GM12878 (cell line): Measurements from ENCODE around the gene CNTN2. TPM values are rescaled to one million over a fixed set of nuclear protein-coding genes. Genes with fewer than 3 reads are reported as not detected.

Experiments
- ATAC-seq: fragments of 200-7000 bp; cut with Tn5 transposase; 3 replicates; pipeline ENCODE4 v1.9.1; 2020; ENCODE audit warnings: mild to moderate bottlenecking, moderate library complexity
- BruUV-seq: library from RNA; stranded (reverse); fragments of 400-500 nt; replicated peaks from 2 replicates; lab custom pipeline; 2021; lab: Mats Ljungman, UMichigan
- CTCF ChIA-PET: fragments of 300-600 bp; sonication (Branson Sonifier 250); formaldehyde crosslinking; extraction: SDS; loops from one replicate; lab custom pipeline; 2021; ENCODE audit warnings: inconsistent platforms; lab: Yijun Ruan, JAX
- POLR2A ChIA-PET: fragments of 350-600 bp; formaldehyde crosslinking; extraction: SDS; loops from one replicate; lab custom pipeline; 2021; ENCODE audit warnings: inconsistent platforms; lab: Charles Lee
- RAD21 ChIA-PET: fragments of 300-600 bp; sonication (Branson Sonifier 250); formaldehyde crosslinking; loops from one replicate; lab custom pipeline; 2023; ENCODE audit warnings: antibody characterized with exemption; ENCODE audit not compliant: unreplicated experiment; lab: Charles Lee
- SMC1A ChIA-PET: fragments of 300-600 bp; sonication (Branson Sonifier 250); formaldehyde crosslinking; loops from one replicate; lab custom pipeline; 2023; ENCODE audit not compliant: unreplicated experiment, uncharacterized antibody; lab: Charles Lee
- DNase-seq: peaks from one replicate; pipeline ENCODE4 v3.0.0-alpha.2; 2011; ENCODE audit warnings: low read depth, low spot score
- FAIRE-seq: peaks from 3 replicates; lab custom pipeline; 2011; peaks lifted over from hg19 to GRCh38; lab: Jason Lieb, UNC
- H2AFZ ChIP-seq: 2 replicates; pipeline ENCODE4 v1.6.0; 2011; ENCODE audit warnings: low read depth, low read length, control low read depth; ENCODE audit not compliant: control insufficient read depth
- H3K27ac ChIP-seq: 2 replicates; pipeline ENCODE4 v1.5.1; 2011; ENCODE audit warnings: control low read depth; ENCODE audit not compliant: control insufficient read depth, insufficient read depth
- H3K27me3 ChIP-seq, 2 experiments: replicated peaks in 1 of 2; 2 replicates each; pipeline versions ENCODE4 v1.6.0 to v1.6.1; 2011; ENCODE audit warnings: low read length in 1 of 2; ENCODE audit not compliant: control insufficient read depth in 2 of 2, insufficient read depth in 2 of 2
- H3K36me3 ChIP-seq, 2 experiments: 2 replicates each; pipeline ENCODE4 v1.5.1; 2011; ENCODE audit warnings: low read length in 1 of 2; ENCODE audit not compliant: control insufficient read depth in 2 of 2, insufficient read depth in 2 of 2
- H3K4me1 ChIP-seq: 2 replicates; pipeline ENCODE4 v1.6.1; 2011; ENCODE audit warnings: mild to moderate bottlenecking, low read length, moderate library complexity, mixed read lengths; ENCODE audit not compliant: control insufficient read depth, insufficient read depth
- H3K4me2 ChIP-seq: 2 replicates; pipeline ENCODE4 v1.6.0; 2011; ENCODE audit warnings: control low read depth; ENCODE audit not compliant: control insufficient read depth, insufficient read depth
- H3K4me3 ChIP-seq: fragments of 200-600 bp; sonication (generic); 2 replicates; pipeline ENCODE4 v1.5.1; 2016
- H3K79me2 ChIP-seq: 2 replicates; pipeline ENCODE4 v1.6.0; 2011; ENCODE audit warnings: low read length; ENCODE audit not compliant: control insufficient read depth, insufficient read depth
- H3K9ac ChIP-seq: 2 replicates; pipeline ENCODE4 v1.8.0; 2011; ENCODE audit warnings: low read length, control low read depth, mixed read lengths; ENCODE audit not compliant: control insufficient read depth, insufficient read depth
- H3K9me3 ChIP-seq: replicated peaks from 3 replicates; pipeline ENCODE4 v1.5.1; 2011; ENCODE audit warnings: mild to moderate bottlenecking, low read length; ENCODE audit not compliant: control insufficient read depth, insufficient read depth
- H4K20me1 ChIP-seq: 2 replicates; pipeline ENCODE4 v1.6.0; 2011; ENCODE audit not compliant: control insufficient read depth, insufficient read depth
- EGR1 ChIP-seq, 2 experiments: IDR thresholded peaks; 1 replicate in 1 of 2; 2 replicates in 1 of 2; pipeline ENCODE4 v1.6.1; 2011 to 2012; ENCODE audit warnings: low read depth in 2 of 2, low read length in 2 of 2, borderline replicate concordance in 1 of 2, mild to moderate bottlenecking in 1 of 2, moderate library complexity in 1 of 2
- FOXK2 ChIP-seq: fragments of 450-650 bp; IDR thresholded peaks from 2 replicates; pipeline ENCODE4 v1.6.1; 2017; ENCODE audit warnings: mild to moderate bottlenecking, moderate library complexity
- JUND ChIP-seq: IDR thresholded peaks from 2 replicates; pipeline ENCODE4 v1.6.1; 2012; ENCODE audit warnings: low read depth, mild to moderate bottlenecking, low read length, improper control_type of control experiment, moderate library complexity
- NFYA ChIP-seq: IDR thresholded peaks from 2 replicates; pipeline ENCODE4 v1.6.1; 2011; ENCODE audit warnings: low read depth, mild to moderate bottlenecking, low read length, improper control_type of control experiment, borderline replicate concordance
- RAD51 ChIP-seq: fragments of 450-650 bp; IDR thresholded peaks from 2 replicates; pipeline ENCODE4 v1.6.1; 2016; ENCODE audit warnings: moderate library complexity, mild to moderate bottlenecking, inconsistent platforms
- SIN3A ChIP-seq: IDR thresholded peaks from 2 replicates; pipeline ENCODE4 v1.6.1; 2012; ENCODE audit warnings: low read depth, low read length, improper control_type of control experiment
- SP1 ChIP-seq: IDR thresholded peaks from one replicate; pipeline ENCODE4 v1.6.1; 2011; ENCODE audit warnings: low read depth, low read length
- WGBS: methylation state at CpG from one replicate; pipeline ENCODE4 v1.1.6; 2016; ENCODE audit warnings: low lambda C conversion rate; ENCODE audit not compliant: insufficient replicate concordance, insufficient coverage; ENCODE audit errors: missing lambda C conversion rate; 5-methylcytosine and 5-hydroxymethylcytosine counted together
- in situ Hi-C: fragments of 300-500 bp; cut with MboI; formaldehyde crosslinking; loops from 9 replicates; pipeline ENCODE4 v1.14.3; 2018; ENCODE audit warnings: mixed read lengths
- intact Hi-C: fragments of 100-400 bp; cut with micrococcal nuclease; formaldehyde crosslinking; loops from one replicate; pipeline ENCODE4 v1.14.2; 2022; ENCODE audit not compliant: unreplicated experiment
- polyA plus RNA-seq, 11 experiments: library from polyadenylated mRNA; depleted of rRNA in 4 of 11; unstranded in 6 of 11; stranded (reverse) in 5 of 11; fragments of >200 nt; fragmentation: Nextera tagmentation in 4 of 11; fragmentation: Illumina TruSeq in 1 of 11; extraction: Ambion mirVana in 4 of 11; extraction: Trizol in 1 of 11; gene quantifications; 1 replicate in 1 of 11; 2 replicates in 10 of 11; pipeline versions ENCODE4 v1.2.1 to v1.2.3, GENCODE V29; 2011 to 2016; ENCODE audit warnings: inconsistent platforms in 2 of 11, missing spikeins in 2 of 11, low read depth in 1 of 11
- total RNA-seq, 4 experiments: library from RNA; depleted of rRNA in 3 of 4; stranded (reverse); fragments of >200 nt in 3 of 4; fragmentation: Illumina TruSeq in 1 of 4; extraction: Trizol in 1 of 4; gene quantifications; 2 replicates each; pipeline versions ENCODE4 v1.2.1 to v1.2.3, GENCODE V29; 2013 to 2021
- TF ChIP-seq, protein P1 (sequence below): IDR thresholded peaks from 2 replicates; pipeline ENCODE4 v1.6.1; 2011; ENCODE audit warnings: low read depth, low read length, improper control_type of control experiment, borderline replicate concordance

Gene CNTN2
- total and polyA plus RNA-seq, 10 of the 15 experiments (the other 5 are each of a cell fraction or from before 2014, with no cell fraction given) = 0.03 TPM; not detected in 9

DNA sequence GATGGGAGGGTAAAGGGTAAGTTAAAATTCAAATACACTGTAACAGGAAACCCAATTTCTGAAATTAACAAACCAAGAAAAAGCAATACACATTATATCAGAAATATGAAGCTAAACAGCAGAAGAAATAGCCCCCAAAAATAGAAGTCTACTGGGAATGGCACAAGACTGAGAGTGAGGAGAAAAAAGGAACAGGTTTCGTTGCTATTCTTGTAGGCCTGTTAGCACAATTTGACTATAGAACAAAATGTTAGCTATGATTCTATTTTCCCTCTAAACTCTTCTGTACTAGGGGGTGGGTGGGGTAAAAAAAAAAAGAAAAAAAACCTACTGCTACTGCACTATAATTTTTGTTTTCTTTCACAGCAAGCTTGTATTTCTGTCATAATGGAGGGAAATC lies 66.3 kb downstream of the CNTN2 start (continued):
- TF ChIP-seq EGR1 (IDR thresholded peaks at IDR 0.05; ENCODE audit: borderline replicate concordance in 1 of 2, low read depth in 2 of 2, low read length in 2 of 2) = no peak
- TF ChIP-seq FOXK2 = no peak
- TF ChIP-seq RAD51 = no peak
- TF ChIP-seq, all 136 proteins: peak for 0

DNA sequence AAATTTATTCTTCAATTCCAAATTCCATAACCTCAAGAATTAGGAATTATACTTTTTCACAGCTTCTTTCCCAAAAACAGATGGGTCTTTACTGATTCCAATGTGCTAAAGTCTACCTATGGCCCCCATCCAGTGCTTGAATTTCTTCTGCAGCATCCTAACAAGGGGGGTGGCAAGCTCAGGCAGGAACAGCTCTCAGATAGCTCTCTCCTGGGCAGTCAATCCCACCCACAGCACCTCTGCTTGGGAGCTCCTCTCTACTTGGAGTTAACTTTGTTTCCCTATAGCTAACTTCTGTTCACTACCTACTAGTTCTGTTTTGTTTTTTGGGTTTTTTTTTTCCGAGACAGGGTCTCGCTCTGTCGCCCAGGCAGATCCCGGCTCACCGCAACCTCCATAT lies 66.7 kb downstream of the CNTN2 start:
- peaks cover 5 to 8% of the 10 kb centered on the region in 2 experiments for H3K36me3 ChIP-seq
- no peaks in the 10 kb centered on the region for H4K20me1 ChIP-seq
- BruUV-seq = no TSS peak
- 80% methylated on average over 5 of the region's 5 CpGs for WGBS
- H3K27me3 ChIP-seq = no peaks in the 10 kb centered on the region
- no peak overlapping the region for H3K4me3 ChIP-seq
- no peak overlapping the region for H2AFZ ChIP-seq
- no peak for DNase-seq
- TF ChIP-seq RAD51 (no peak), SP1 (no peak), JUND (no peak), NFYA (no peak), SIN3A (no peak)
- TF ChIP-seq, protein P1, sequence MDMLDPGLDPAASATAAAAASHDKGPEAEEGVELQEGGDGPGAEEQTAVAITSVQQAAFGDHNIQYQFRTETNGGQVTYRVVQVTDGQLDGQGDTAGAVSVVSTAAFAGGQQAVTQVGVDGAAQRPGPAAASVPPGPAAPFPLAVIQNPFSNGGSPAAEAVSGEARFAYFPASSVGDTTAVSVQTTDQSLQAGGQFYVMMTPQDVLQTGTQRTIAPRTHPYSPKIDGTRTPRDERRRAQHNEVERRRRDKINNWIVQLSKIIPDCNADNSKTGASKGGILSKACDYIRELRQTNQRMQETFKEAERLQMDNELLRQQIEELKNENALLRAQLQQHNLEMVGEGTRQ = no peak
- TF ChIP-seq, all 136 proteins: peak for 0
- ATAC-seq = no peak
- Histone ChIP-seq H3K9ac (no peak overlapping the region), H3K4me1 (no peaks in the 10 kb centered on the region), H3K27ac (no peak overlapping the region), H3K4me2 (no peak overlapping the region), H3K9me3 (no peaks in the 10 kb centered on the region), H3K79me2 (no peaks in the 10 kb centered on the region)
- CTCF ChIA-PET = interaction anchor here (1.1 to 2.8 kb wide), 10 partner anchors 10 to 118 kb away, joined by 3 to 13 read pairs (median 6); partner anchors contain the start of genes RBBP5 and TMCC2
- RAD21 ChIA-PET = interaction anchor here (0.8 kb wide), 1 partner anchor 12 kb away, joined by 3 read pairs; the partner anchor contains the start of gene RBBP5
- SMC1A ChIA-PET = interaction anchor here (1.0 to 1.5 kb wide), 6 partner anchors 12 to 146 kb away, joined by 3 to 10 read pairs (median 4); partner anchors contain the start of gene RBBP5
- in situ Hi-C loops = no loop called here
- POLR2A ChIA-PET = interaction anchor here (1.7 kb wide), 1 partner anchor 12 kb away, joined by 5 read pairs; the partner anchor contains the start of gene RBBP5
- intact Hi-C loops = no loop called here
- no peak for FAIRE-seq
